ENCODE results near the gene RASGEF1B. TPM values are rescaled to one million over a fixed set of nuclear protein-coding genes. Genes with fewer than 3 reads are reported as not detected.

Gene RASGEF1B
- total RNA-seq, 2 experiments from 2014 or later: 5.7 to 12.6 TPM

DNA sequence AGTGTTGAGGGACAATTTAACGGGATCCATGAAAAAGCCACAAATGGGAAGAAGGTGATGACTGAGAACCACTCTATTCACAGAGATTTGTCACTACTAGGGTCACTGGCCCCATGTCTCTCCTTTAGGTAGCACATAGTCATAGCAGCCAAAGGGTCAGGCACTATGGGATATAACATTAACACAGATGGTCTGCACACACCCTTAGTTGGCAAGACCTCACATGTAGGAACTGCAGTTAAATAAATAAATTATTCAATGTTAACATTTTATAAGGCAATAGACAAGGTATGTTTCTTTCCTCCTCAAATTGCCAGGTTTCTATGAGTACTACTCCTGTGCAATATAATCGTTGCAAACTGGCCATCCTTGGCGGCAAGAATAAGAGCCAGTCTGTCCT is 10.9 kb downstream of the RASGEF1B start:
- Histone ChIP-seq H3K4me3 (ENCODE audit: low read depth, low read length, poor library complexity, severe bottlenecking) (no peak overlapping the region), H3K79me2 (ENCODE audit: insufficient read depth, low read depth, low read length) (peaks cover 12% of the 10 kb centered on the region; the same call in 1 of the 2 replicates), H3K9me3 (ENCODE audit: low read length) (no peaks in the 10 kb centered on the region), H3K36me3 (ENCODE audit: insufficient read depth, low read length) (peaks cover 32% of the 10 kb centered on the region), H4K20me1 (ENCODE audit: insufficient read depth, low read length) (no peaks in the 10 kb centered on the region; the same call in 1 of the 2 replicates), H3K9me2 (ENCODE audit: insufficient read depth, low read length) (no peaks in the 10 kb centered on the region), H2AFZ (ENCODE audit: low read length) (no peak overlapping the region), H3K27ac (ENCODE audit: low read depth, low read length, poor library complexity, severe bottlenecking) (no peak overlapping the region), H3K4me2 (ENCODE audit: low read length) (no peak overlapping the region), H3K4me1 (ENCODE audit: insufficient read depth, low read length, poor library complexity, severe bottlenecking) (no peaks in the 10 kb centered on the region)
- intact Hi-C loops (cut with micrococcal nuclease; ENCODE audit: unreplicated experiment): no loop called here
- BruUV-seq (replicated peaks): no TSS peak
- CTCF ChIA-PET (ENCODE audit: unreplicated experiment): no interaction called here
- TF ChIP-seq, protein P1, sequence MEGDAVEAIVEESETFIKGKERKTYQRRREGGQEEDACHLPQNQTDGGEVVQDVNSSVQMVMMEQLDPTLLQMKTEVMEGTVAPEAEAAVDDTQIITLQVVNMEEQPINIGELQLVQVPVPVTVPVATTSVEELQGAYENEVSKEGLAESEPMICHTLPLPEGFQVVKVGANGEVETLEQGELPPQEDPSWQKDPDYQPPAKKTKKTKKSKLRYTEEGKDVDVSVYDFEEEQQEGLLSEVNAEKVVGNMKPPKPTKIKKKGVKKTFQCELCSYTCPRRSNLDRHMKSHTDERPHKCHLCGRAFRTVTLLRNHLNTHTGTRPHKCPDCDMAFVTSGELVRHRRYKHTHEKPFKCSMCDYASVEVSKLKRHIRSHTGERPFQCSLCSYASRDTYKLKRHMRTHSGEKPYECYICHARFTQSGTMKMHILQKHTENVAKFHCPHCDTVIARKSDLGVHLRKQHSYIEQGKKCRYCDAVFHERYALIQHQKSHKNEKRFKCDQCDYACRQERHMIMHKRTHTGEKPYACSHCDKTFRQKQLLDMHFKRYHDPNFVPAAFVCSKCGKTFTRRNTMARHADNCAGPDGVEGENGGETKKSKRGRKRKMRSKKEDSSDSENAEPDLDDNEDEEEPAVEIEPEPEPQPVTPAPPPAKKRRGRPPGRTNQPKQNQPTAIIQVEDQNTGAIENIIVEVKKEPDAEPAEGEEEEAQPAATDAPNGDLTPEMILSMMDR (conservative IDR thresholded peaks at IDR 0.05; ENCODE audit: low read length): no peak
- no peak for TF ChIP-seq EZH2phosphoT487 (IDR thresholded peaks at IDR 0.05; ENCODE audit: borderline replicate concordance, low read depth, low read length)
- POLR2A ChIA-PET: no interaction called here
- DNase-seq (ENCODE audit: low spot score): no peak

DNA sequence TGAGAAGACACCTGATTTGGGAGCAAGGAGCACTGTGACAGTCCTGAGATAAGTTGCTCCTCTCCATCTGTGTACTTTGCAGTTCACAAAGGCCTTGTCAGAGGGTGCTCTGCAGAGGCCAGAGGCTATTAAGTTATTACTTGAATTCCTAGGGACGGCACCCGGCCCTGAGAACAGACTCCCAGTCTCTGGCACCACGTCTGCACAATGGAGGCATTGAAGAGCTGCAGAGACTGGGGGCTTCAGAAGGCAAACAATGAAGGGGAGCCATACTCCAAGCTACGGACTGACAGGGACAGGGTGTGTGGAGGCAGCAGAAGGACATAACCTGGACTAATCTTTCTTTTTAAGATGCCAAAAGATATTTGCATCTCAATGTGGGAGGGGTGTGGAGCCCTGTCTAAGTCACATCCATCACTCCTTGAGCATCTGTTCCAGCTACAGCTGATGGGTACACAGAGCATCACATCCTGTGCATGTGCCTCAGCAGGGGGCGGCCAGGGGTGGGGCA is 11.5 kb downstream of the RASGEF1B start:
- no peak for DNase-seq (ENCODE audit: low spot score)
- Histone ChIP-seq H3K4me3 (ENCODE audit: low read depth, low read length, poor library complexity, severe bottlenecking) (no peak overlapping the region), H2AFZ (ENCODE audit: low read length) (no peak overlapping the region), H3K4me1 (ENCODE audit: insufficient read depth, low read length, poor library complexity, severe bottlenecking) (no peaks in the 10 kb centered on the region), H3K9me3 (ENCODE audit: low read length) (no peaks in the 10 kb centered on the region), H3K9me2 (ENCODE audit: insufficient read depth, low read length) (no peaks in the 10 kb centered on the region), H3K4me2 (ENCODE audit: low read length) (no peak overlapping the region), H4K20me1 (ENCODE audit: insufficient read depth, low read length) (no peaks in the 10 kb centered on the region; the same call in 1 of the 2 replicates), H3K79me2 (ENCODE audit: insufficient read depth, low read depth, low read length) (peaks cover 12% of the 10 kb centered on the region; the same call in 1 of the 2 replicates), H3K27ac (ENCODE audit: low read depth, low read length, poor library complexity, severe bottlenecking) (no peak overlapping the region), H3K36me3 (ENCODE audit: insufficient read depth, low read length) (peaks cover 37% of the 10 kb centered on the region)
- TF ChIP-seq EZH2phosphoT487 (IDR thresholded peaks at IDR 0.05; ENCODE audit: borderline replicate concordance, low read depth, low read length): no peak
- TF ChIP-seq, protein P1 (conservative IDR thresholded peaks at IDR 0.05; ENCODE audit: low read length): no peak
- ChIA-PET CTCF (ENCODE audit: unreplicated experiment) (no interaction called here), POLR2A (interaction anchor here (0.6 kb wide), 1 partner anchor 205 kb away, joined by 3 read pairs; no protein-coding TSS in a partner anchor)
- intact Hi-C loops (cut with micrococcal nuclease; ENCODE audit: unreplicated experiment): no loop called here
- no TSS peak for BruUV-seq (replicated peaks)

- POLR2A ChIA-PET: interaction anchor here (1.3 to 1.8 kb wide), 2 partner anchors 11 to 39 kb away, joined by 5 to 6 read pairs; no protein-coding TSS in a partner anchor
- no peak for DNase-seq (ENCODE audit: low spot score)
Observed at GRCh38 chr4:81459228-81459627, 12.5 kb downstream of the RASGEF1B start.

More at GRCh38 chr4:81459228-81459627, 12.5 kb downstream of the RASGEF1B start:
- Histone ChIP-seq H3K9me2 (ENCODE audit: insufficient read depth, low read length) (no peaks in the 10 kb centered on the region), H3K9me3 (ENCODE audit: low read length) (no peaks in the 10 kb centered on the region), H3K4me3 (ENCODE audit: low read depth, low read length, poor library complexity, severe bottlenecking) (no peak overlapping the region), H3K4me1 (ENCODE audit: insufficient read depth, low read length, poor library complexity, severe bottlenecking) (no peaks in the 10 kb centered on the region), H4K20me1 (ENCODE audit: insufficient read depth, low read length) (no peaks in the 10 kb centered on the region; the same call in 1 of the 2 replicates), H3K79me2 (ENCODE audit: insufficient read depth, low read depth, low read length) (peaks cover 11% of the 10 kb centered on the region; the same call in 1 of the 2 replicates), H2AFZ (ENCODE audit: low read length) (no peak overlapping the region), H3K36me3 (ENCODE audit: insufficient read depth, low read length) (peaks cover 46% of the 10 kb centered on the region), H3K4me2 (ENCODE audit: low read length) (no peak overlapping the region), H3K27ac (ENCODE audit: low read depth, low read length, poor library complexity, severe bottlenecking) (no peak overlapping the region)
- BruUV-seq (replicated peaks): no TSS peak
- intact Hi-C loops (cut with micrococcal nuclease; ENCODE audit: unreplicated experiment): loop anchor here (10.0 kb wide), 1 partner anchor 636 kb away; no protein-coding TSS in a partner anchor
- TF ChIP-seq, protein P1 (conservative IDR thresholded peaks at IDR 0.05; ENCODE audit: low read length): no peak
- no peak for TF ChIP-seq EZH2phosphoT487 (IDR thresholded peaks at IDR 0.05; ENCODE audit: borderline replicate concordance, low read depth, low read length)
- CTCF ChIA-PET (ENCODE audit: unreplicated experiment): no interaction called here

All from OCI-LY7 (cell line).